RKO (cell line): ENCODE data around the gene UCHL3.
A peak's percentile ranks its signal among the peaks of the same experiment; 100 is the strongest.
"Not testable (repeated sequence)": the region's sequence is repeated elsewhere in the genome, so short reads cannot be mapped to it uniquely, and the experiment has no call there.

Experiments used
- DNase-seq: peaks from one replicate; pipeline ENCODE4 v3.0.0-alpha.2; 2016; ENCODE audit warnings: low spot score

The UCHL3 gene

DNA sequence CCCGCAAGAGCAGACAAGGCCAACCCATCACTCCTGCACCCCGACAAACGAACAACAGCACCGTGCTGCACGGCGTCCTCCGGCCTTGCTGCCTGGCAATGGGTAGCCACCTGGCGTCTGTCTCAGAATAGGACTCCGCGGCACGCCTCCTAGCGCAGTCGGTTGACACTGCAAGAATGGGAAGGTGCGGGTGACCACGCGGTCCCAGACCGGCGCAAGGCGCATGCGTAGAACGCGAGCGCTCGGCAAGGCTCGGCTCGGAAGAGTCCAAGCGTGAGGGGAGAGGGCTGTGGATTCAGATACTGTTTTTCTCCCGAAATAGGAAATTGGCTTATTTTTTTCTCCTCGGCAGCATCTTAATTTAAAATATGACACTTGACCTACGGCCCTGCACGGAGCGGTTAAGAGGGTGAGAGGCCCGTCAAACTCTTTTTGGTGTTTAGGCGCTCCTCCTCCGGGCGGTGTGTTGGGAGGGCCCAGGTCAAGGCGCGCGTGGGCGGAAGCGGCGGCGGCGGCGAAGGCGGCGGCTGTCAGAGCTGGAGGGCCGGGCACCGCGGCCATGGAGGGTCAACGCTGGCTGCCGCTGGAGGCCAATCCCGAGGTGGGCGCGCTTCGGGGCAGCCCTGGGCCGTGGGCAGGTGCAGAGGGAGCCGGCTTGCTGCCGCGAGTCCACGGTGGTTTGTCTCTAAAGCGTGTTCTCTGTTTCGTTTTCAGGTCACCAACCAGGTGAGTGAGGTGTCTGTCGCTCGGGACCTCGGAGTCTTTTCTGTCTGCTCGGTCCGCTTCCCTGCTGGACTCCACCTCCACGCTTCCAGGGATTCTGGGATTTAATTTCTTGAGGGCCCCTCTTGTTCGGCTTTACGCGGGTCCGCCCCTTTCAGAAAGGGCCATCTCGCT lies at the start of gene UCHL3:
Gene UCHL3 (plus strand): TSS at position 530 of the 897 bp plus-strand sequence. CDS start 30 bp downstream, at position 560.
- DNase-seq = peak; percentile 96

GRCh38 chr13:75505327-75505726 lies 44.3 kb upstream of the UCHL3 start:
- DNase-seq = no peak

- no peak for DNase-seq
These were observed 43.6 kb upstream of the UCHL3 start for GRCh38 chr13:75506018-75506417.

DNA sequence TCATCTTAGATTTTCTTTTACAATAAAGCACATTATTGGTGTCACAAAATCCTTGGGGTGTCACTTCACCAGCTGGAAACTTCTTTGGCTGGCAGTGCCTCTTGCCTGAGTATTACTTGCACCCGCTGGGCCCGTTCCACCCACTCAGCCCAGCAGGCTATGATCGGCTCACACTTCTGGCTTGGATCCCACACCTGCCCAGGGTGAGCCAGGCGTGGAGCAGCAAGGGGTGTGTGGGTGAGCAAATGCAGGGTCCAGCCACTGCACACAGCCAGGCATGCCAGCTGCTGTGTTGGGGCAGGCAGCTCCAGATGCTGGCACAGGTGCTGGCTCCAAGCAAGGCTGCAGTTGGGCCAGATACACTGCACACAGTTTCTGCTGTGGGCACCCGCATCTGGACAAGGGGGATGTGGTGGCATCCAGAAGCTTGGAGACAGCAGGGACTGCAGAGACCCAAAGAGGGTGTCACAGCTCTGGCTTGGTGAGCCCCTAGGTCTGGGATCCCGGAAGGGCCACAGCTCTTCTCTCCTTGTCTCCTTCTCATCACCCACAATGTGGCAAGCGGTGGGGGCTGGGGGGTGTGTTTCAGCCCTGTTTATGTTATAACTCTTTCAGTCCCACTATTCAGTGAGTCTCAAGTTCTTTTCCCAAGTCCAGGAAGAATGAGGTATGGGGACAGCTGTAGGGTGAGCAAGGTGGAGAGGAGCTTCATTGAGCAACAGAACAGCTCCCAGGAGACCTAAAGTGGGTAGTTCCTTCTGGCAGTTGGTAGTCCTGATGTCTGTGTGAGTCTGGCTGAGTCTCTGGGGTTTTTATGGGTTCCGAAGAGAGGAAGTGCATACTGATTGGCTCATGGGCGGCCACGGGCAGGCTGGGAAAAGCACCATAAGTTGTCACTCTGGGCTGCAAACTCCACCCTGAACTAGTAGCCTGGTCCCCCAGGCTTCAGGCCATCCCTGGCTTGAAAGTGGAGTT lies 42.3 kb upstream of the UCHL3 start:
- DNase-seq = no peak

GRCh38 chr13:75508002-75508548 lies 41.5 kb upstream of the UCHL3 start:
- no peak for DNase-seq

- DNase-seq = no peak
These were observed 38.5 kb upstream of the UCHL3 start for GRCh38 chr13:75511051-75511625.

DNA sequence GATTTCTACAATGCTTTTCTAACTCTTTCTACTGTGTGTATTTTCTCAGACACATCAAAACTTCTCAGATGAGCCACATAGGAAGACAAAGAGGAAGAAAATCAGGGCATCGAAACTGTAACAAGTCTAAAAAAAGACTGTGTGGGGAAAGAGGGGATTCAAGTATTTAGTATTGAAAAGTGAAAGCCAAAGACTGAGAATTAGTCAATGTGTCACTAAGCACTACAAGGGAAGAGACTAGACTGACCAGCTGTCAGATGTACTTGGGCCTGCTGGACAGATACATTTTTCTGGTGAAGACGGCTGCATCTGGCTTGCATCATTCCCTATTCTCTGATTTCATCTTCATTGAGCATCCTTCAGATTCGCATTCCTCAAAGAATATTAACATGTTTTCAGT lies 37.3 kb upstream of the UCHL3 start:
- no peak for DNase-seq

DNA sequence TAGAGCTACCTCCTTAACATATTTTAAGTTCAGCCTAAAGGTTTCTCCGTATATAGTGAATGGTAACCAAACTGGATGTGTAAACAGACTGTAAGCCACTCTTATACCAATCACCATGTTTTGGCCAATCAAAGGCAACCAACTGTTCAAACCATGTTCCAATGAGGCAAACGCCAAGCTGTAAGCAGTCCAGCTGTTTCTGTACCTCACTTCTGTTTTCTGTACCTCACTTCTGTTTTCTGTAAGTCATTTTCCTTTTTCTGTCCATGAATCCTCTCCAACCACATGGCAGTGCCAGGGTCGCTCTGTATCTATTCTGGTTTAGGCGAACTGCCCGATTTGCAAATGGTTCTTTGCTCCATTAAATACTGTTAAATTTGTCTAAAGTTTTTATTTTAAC lies 36.3 kb upstream of the UCHL3 start:
- no peak for DNase-seq

- no peak for DNase-seq
These were observed 35.3 kb upstream of the UCHL3 start for GRCh38 chr13:75514080-75514995.

DNA sequence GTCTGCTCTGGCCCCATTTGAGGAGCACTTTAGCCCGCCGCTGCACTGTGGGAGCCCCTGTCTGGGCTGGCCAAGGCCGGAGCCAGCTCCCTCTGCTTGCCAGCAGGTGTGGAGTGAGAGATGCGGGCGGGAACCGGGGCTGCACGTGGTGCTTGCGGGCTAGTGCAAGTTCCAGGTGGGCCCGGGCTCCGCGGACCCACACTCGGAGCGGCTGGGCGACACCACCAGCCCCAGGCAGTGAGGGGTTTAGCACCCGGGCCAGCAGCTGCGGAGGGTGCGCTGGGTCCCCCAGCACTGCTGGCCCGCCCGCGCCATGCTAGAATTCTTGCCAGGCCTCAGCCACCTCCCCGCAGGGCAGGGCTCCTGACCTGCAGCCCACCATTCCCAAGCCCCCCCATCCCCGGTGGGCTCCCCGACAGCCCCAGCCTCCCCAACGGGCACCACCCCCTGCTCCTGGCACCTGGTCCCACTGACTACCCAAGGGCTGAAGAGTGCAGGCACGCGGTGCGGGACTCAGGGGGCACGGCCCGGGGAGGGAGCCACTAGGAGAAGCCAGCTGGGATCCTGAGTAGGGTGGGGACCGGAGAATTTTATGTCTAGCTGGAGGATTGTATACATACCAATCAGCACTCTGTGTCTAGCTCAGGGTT lies 31.0 kb upstream of the UCHL3 start:
- no peak for DNase-seq

DNA sequence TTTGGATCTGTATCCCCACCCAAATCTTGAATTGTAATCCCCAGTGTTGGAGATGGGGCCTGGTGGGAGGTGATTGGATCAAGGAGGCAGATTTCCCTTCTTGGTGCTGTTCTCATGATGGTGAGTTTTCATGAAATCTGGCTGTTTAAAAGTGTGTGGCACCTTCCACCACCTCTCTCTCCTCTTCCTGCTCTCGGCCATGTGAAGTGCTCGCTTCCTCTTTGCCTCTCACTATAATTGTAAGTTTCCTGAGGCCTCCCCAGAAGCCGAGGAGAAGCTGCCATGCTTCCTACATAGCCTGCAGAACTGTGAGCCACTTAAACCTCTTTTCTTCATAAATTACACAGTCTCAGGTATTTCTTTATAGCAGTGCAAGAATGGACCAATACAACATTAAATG lies 27.6 kb upstream of the UCHL3 start:
- no peak for DNase-seq

DNA sequence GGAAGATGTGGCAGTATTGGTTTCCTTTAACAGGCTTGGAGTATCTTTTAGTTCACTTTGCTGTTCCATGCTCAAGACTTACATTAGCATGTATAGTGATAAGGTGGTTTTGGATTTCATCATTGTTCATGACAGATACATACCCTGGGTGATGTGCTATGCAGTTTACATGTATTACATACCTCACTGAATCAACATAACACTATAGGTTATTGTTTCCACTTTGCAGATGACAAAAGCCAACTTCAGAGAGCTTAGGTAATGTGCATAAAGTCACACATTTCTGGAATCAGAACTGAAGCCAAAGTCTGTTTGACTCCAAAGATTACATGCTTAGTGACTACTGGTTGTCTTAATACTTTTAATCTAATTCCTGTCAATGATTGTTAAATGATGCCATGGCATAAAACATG lies 19.0 kb upstream of the UCHL3 start:
- no peak for DNase-seq

DNA sequence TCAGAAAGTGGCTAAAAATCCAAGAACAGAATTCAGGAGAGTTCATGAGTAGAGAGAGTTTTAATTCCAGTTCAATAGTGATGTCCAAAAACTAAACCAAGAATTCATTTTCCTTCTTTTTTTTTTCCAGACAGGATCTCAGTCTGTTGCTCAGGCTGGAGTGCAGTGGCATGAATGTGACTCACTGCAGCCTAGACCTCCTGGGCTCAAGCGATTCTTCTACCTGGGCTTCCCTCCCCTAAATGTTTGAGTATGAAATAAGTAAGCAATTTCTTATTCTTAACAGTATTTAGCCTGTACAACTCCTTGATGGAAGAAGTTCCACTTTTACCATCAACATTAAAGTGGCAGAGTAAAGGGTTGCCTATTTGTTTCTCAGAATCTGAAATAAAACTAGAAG lies 15.7 kb upstream of the UCHL3 start:
- no peak for DNase-seq

- DNase-seq = peak; percentile 92
These were observed 11.9 kb upstream of the UCHL3 start, which contains the start of gene COMMD6 for GRCh38 chr13:75537401-75538365. TSS of gene COMMD6 (minus strand) at chr13:75537841. CDS start at chr13:75537805, 36 bp downstream.

- DNase-seq = no peak
These were observed 8.3 kb upstream of the UCHL3 start for GRCh38 chr13:75541287-75541686.

GRCh38 chr13:75541961-75542360 lies 7.6 kb upstream of the UCHL3 start:
- no peak for DNase-seq

GRCh38 chr13:75544681-75545330 lies 4.8 kb upstream of the UCHL3 start:
- no peak for DNase-seq

DNA sequence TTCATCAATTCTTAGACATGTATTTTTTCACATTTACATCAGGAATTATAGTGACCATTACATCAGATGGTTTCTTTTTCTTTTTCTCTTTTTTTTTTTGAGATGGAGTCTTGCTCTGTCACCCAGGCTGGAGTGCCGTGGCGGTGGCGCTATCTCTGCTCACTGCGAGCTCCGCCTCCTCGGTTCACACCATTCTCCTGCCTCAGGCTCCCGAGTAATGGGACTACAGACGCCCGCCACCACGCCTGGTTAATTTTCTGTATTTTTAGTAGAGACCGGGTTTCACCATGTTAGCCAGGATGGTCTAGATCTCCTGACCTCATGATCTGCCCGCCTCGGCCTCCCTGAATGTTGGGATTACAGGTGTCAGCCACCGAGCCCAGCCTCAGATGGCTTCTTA lies 4.2 kb upstream of the UCHL3 start:
- DNase-seq = not testable (repeated sequence)

GRCh38 chr13:75547917-75548316 lies 1.7 kb upstream of the UCHL3 start:
- no peak for DNase-seq
